Measurements from ENCODE around the gene MAST2. TPM values are rescaled to one million over a fixed set of nuclear protein-coding genes. Genes with fewer than 3 reads are reported as not detected.
A peak's percentile ranks its signal among the peaks of the same experiment; 100 is the strongest.

The MAST2 gene
- polyA plus RNA-seq, 3 donors from 2014 or later: 1.4 to 7.9 (median 7.4) TPM

DNA sequence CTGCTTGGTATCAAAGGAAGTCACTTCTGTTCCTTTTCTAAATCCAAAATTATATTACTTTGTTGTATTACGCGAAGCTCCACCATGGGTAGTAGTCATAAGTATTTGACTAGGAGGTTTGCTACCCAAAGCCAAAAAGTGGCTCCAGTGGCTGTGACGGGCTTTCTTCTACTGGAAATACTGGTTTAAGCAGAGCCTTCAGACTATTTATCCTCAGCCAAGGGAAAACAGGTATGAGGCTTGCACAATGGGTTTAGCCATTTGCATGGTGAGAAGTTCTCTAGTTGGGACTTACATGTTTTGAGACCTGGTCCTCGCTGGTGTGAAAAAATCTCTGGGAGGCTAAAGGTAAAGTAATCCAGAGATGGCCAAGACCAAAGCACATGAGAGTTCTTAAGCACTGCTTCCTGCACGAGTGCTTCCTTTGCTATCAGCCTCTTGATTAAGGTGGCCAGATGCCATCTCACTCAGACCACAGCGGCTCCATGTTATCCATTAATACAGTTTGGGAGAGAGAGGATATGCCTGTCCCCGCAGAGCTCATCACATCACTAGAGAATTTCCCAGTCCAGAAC lies 207.8 kb downstream of the MAST2 start:
- Mint-ChIP-seq H3K36me3 (peaks cover 24 to 45% (median 37%) of the 10 kb centered on the region in 3 donors), H3K27ac (no peak overlapping the region), H3K4me3 (no peak overlapping the region), H3K27me3 (ENCODE audit: low read depth in 3 of 3) (peaks cover 0 to 2% (median 0%) of the 10 kb centered on the region in 3 donors), H3K4me1 (no peaks in the 10 kb centered on the region), H3K9me3 (no peaks in the 10 kb centered on the region)
- no peak for DNase-seq

DNA sequence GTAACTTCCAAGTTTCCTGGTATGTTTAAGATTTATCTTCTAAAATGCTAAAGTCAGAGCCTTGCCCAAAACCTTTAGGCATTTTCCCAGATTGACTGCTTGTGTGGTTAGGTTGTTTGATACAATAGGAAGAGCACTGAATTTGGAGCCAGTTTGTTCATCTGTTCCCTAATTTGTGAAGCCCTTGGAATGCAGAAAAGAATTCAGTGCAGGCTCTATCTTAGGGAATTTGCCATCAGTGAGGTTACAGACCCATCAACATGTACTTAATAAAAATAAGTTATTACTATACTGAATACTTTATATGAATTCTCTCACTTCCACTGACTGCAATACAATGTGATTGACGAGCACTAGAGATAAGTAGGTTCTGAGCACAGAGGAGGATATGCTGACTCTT lies 208.8 kb downstream of the MAST2 start:
- Mint-ChIP-seq H3K4me1 (no peaks in the 10 kb centered on the region), H3K4me3 (no peak overlapping the region), H3K36me3 (peaks cover 21 to 37% (median 30%) of the 10 kb centered on the region in 3 donors), H3K9me3 (no peaks in the 10 kb centered on the region), H3K27me3 (ENCODE audit: low read depth in 3 of 3) (peaks cover 0 to 2% (median 0%) of the 10 kb centered on the region in 3 donors), H3K27ac (no peak overlapping the region)
- no peak for DNase-seq

DNA sequence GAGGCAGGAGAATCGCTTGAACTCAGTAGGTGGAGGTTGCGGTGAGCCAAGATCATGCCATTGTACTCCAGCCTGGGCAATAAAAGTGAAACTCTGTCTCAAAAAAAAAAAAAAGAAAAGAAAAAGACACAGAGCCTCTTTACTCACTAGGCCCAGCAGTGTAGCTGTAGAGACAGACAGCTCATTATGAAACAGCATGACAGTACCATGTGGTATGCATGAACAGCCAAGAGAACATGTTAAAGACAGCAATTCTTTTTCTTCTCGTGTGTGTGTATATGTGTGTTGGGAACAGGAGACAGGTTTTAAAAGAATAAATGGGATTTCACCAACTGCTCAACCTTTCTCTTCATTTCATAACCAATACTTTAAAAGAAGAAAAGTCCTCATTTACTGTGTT lies 210.2 kb downstream of the MAST2 start:
- Mint-ChIP-seq H3K27ac (no peak overlapping the region), H3K27me3 (ENCODE audit: low read depth in 3 of 3) (peaks cover 0 to 2% (median 0%) of the 10 kb centered on the region in 3 donors), H3K4me3 (no peak overlapping the region), H3K36me3 (peaks cover 17 to 25% (median 20%) of the 10 kb centered on the region in 3 donors), H3K9me3 (no peaks in the 10 kb centered on the region), H3K4me1 (no peaks in the 10 kb centered on the region)
- DNase-seq: no peak

DNA sequence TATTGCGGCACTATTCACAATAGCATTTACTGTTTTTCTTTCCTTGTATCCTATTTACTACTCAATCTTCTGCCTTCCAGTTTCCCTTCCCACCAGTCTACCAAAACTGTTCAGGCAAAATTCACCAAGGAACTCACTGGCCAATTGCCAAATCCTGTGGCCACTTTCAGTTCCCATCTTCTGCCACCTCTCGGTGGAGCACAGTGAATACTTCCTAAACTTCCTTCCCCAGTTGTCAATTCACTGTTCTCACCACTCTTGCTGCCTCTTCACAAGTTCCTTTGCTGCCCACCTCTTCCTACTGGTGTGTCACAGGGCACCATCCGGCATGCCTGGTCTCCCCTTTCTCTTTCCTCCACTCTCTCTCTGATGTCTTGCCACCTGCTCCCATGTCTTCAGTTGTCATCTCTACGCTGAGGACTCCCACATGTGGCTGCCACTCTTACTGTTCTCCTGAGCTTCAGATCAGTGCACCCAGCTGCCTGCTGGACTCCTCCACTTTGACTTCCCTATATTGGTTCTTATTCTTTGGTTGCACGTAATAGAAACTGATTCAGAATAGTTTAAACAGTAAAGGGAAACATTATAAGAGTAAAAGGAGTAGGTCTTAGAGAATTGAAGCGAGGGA lies 214.6 kb downstream of the MAST2 start:
- H3K36me3 Mint-ChIP-seq: no peaks in the 10 kb centered on the region
- H3K27ac Mint-ChIP-seq: no peak overlapping the region
- H3K4me1 Mint-ChIP-seq: no peaks in the 10 kb centered on the region
- no peak overlapping the region for H3K4me3 Mint-ChIP-seq
- H3K9me3 Mint-ChIP-seq: no peaks in the 10 kb centered on the region
- no peak for DNase-seq
- no peaks in the 10 kb centered on the region for H3K27me3 Mint-ChIP-seq (ENCODE audit: low read depth in 3 of 3)

DNA sequence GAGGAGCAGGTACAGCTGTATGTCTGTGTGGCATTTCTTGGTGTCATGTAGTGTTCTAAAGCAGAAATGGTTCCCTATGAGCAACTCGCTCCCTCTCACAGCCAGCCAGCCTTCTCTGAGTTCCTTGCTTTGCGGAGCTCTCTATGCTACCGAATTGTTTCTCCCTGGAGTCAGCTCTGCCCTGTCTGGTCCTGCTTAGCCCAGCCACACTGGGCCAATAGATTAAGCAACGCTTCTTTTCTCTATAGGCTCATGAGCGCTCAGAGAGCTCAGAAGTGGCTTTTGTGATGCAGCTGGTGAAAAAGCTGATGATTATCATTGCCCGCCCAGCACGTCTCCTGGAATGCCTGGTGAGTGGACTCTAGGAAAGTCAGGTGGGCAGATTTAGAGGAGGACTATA lies 215.9 kb downstream of the MAST2 start:
- H3K4me3 Mint-ChIP-seq: no peak overlapping the region
- H3K4me1 Mint-ChIP-seq: no peaks in the 10 kb centered on the region
- DNase-seq: no peak
- H3K27ac Mint-ChIP-seq: no peak overlapping the region
- no peaks in the 10 kb centered on the region for H3K27me3 Mint-ChIP-seq (ENCODE audit: low read depth in 3 of 3)
- peaks cover 0 to 5% (median 2%) of the 10 kb centered on the region in 3 donors for H3K36me3 Mint-ChIP-seq
- H3K9me3 Mint-ChIP-seq: no peaks in the 10 kb centered on the region

DNA sequence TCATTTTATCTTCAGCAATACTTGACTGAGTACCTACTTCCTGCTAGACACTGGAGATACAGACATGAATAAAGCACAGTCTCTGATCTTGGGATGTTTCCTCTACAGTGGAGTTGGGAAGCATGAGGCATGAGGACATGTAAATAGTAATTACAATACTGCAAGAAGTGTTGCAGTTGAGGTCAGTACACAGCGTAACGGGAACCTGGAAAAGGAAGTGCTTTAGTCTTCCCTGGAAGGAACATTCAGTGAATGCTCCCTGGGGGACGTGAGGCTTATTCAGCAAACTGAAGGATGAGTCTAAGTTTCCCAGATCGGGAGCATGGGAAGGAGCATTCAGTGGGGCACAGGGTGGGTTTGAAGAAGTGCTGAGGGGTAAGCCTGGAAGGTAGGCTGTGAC lies 216.6 kb downstream of the MAST2 start:
- Mint-ChIP-seq H3K4me1 (no peaks in the 10 kb centered on the region), H3K36me3 (peaks cover 0 to 8% (median 5%) of the 10 kb centered on the region in 3 donors), H3K27me3 (ENCODE audit: low read depth in 3 of 3) (no peaks in the 10 kb centered on the region), H3K4me3 (no peak overlapping the region), H3K27ac (no peak overlapping the region), H3K9me3 (no peaks in the 10 kb centered on the region)
- DNase-seq: no peak

DNA sequence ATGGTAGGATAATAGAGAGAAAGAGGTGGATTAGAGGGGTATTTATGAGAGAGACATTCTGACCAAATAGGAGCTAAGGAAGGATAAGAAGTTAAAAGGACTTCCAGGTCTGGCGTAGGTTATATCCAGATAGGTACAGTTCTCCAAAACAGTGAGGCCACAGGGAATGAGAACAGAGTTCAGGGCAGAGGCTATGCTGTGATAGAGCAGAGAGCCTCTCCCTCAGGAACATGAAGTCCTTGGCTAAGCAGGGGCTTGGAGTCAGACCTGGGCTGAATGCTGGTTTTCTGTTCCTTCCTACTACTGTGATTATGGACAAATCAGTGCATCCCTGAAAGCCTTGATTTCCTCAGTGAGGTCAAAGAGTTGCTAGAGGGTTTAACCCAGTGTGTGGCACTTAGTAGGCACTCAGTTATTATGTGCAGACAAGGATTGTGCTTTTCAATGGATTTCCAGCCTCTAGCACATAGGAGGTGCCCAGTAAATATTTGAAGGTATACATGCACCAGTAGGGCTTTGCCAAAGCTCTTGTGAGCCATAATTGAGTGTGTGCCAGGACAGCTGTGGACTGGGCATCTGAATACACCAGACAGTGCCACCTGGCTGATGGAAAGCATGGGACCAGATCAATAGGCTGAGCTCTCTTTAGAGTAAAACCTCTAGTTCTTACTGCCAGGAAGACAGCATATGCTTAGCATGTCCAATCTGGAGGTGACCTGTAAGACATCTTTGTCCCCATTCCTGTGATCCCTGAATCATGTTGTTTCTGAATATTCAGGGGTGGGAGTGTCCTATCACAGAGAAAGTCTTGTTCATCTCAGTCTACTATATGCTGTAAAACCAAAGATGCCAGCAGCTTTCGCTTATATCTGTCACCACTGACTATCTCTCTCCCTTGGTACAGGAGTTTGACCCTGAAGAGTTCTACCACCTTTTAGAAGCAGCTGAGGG lies 217.9 kb downstream of the MAST2 start:
- H3K36me3 Mint-ChIP-seq: peaks cover 0 to 8% (median 5%) of the 10 kb centered on the region in 3 donors

DNA sequence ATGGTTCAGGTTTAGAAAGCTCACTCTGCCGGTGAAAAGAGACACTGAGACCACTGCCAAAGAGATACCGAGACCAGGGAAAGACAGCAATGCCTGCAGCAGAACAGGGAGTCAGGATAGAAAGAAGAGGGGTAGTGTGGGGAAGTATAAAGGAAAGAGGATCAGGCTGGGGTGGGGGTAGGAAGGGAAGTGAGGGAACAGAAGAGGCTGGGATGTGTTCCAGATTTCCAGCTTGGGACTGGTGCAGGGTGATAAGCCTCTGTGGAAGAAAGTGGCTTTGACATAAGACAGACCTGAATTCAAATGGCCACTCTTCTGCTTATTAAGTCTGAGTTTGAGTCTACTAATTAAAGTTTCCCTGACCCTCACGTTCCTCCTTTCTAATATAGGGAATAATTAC lies 223.1 kb downstream of the MAST2 start:
- Mint-ChIP-seq H3K36me3 (peaks cover 0 to 8% (median 5%) of the 10 kb centered on the region in 3 donors), H3K4me3 (no peak overlapping the region), H3K27me3 (ENCODE audit: low read depth in 3 of 3) (peaks cover 0 to 6% (median 2%) of the 10 kb centered on the region in 3 donors), H3K4me1 (no peaks in the 10 kb centered on the region), H3K27ac (peak overlapping the region in 2 of 6 donors; percentile 20 to 29), H3K9me3 (no peaks in the 10 kb centered on the region)
- no peak for DNase-seq

More for the DNA sequence above, 217.9 kb downstream of the MAST2 start:
- Mint-ChIP-seq H3K27me3 (ENCODE audit: low read depth in 3 of 3) (no peaks in the 10 kb centered on the region), H3K4me1 (no peaks in the 10 kb centered on the region), H3K27ac (no peak overlapping the region), H3K4me3 (no peak overlapping the region), H3K9me3 (no peaks in the 10 kb centered on the region)
- no peak for DNase-seq

DNA sequence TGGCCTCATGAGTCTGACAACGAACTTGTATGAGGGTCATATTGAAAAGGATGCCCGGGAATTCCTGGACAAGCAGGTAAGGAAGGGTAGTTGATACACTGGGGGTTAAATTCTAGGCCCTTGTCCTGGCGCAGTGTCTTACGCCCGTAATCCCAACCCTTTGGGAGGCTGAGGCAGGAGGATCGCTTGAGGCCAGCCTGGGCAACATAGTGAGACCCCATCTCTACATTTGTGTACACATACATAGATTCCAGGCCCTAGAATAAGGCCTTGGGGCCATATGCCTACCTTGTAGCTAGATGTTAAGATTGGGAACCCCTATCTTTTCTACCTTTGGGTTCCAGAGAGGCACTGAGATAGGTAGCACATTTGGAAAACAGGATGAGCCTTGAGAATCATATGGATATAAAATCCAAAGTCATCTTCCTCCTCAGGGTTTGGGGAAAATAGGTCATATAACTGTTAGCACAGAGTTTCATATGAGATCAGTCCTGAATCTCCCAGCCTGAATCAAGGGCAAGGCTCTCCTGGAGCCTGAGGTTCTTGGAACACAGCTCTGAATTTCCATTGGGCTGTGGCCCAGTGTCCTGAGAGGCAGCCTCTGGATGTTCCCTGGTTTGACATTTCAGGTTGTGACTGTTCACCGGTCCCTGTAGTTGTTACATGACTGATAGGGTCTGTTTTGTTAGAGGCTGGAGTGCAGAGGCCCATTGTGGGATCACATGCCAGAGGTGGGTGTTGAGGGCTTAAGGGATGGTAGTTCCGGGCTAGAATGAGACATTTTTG lies 224.6 kb downstream of the MAST2 start:
- no peak overlapping the region for H3K27ac Mint-ChIP-seq
- H3K36me3 Mint-ChIP-seq: peaks cover 0 to 8% (median 5%) of the 10 kb centered on the region in 3 donors
- peaks cover 0 to 6% (median 2%) of the 10 kb centered on the region in 3 donors for H3K27me3 Mint-ChIP-seq (ENCODE audit: low read depth in 3 of 3)
- H3K4me3 Mint-ChIP-seq: no peak overlapping the region
- H3K9me3 Mint-ChIP-seq: no peaks in the 10 kb centered on the region
- no peak for DNase-seq
- no peaks in the 10 kb centered on the region for H3K4me1 Mint-ChIP-seq

DNA sequence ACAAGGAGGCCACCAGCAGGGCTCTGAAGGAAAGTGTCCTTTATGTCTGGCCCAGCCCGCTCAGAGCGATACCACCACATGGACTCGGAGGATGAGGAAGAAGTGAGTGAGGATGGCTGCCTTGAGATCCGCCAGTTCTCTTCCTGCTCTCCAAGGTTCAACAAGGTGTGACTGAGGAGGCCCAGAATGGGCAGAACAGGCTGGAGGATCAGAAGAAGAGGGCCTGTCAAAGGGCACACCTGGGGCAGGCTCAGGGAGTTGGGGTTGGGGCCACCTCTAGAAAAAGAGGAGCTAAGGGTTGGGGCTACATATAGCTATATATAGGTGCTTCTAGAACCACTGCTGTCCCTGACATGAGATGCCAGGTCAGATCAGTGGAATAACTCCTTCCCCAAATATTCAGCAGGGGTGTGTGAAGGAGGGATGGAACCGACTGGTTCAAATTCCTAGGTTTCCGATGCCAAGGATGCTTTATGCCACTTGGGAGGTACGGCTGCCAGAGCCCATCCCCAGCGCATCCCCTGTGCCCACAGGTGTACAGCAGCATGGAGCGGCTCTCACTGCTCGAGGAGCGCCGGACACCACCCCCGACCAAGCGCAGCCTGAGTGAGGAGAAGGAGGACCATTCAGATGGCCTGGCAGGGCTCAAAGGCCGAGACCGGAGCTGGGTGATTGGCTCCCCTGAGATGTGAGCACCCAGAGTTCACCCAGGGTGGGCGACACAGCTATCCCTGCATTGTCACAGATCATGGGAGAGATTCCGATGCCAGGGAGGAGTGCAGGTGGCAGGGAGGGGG lies 226.9 kb downstream of the MAST2 start:
- no peak for DNase-seq
- Mint-ChIP-seq H3K36me3 (no peaks in the 10 kb centered on the region), H3K4me1 (no peaks in the 10 kb centered on the region), H3K27ac (no peak overlapping the region), H3K27me3 (ENCODE audit: low read depth in 3 of 3) (peaks cover 0 to 6% (median 2%) of the 10 kb centered on the region in 3 donors), H3K9me3 (no peaks in the 10 kb centered on the region), H3K4me3 (no peak overlapping the region)

DNA sequence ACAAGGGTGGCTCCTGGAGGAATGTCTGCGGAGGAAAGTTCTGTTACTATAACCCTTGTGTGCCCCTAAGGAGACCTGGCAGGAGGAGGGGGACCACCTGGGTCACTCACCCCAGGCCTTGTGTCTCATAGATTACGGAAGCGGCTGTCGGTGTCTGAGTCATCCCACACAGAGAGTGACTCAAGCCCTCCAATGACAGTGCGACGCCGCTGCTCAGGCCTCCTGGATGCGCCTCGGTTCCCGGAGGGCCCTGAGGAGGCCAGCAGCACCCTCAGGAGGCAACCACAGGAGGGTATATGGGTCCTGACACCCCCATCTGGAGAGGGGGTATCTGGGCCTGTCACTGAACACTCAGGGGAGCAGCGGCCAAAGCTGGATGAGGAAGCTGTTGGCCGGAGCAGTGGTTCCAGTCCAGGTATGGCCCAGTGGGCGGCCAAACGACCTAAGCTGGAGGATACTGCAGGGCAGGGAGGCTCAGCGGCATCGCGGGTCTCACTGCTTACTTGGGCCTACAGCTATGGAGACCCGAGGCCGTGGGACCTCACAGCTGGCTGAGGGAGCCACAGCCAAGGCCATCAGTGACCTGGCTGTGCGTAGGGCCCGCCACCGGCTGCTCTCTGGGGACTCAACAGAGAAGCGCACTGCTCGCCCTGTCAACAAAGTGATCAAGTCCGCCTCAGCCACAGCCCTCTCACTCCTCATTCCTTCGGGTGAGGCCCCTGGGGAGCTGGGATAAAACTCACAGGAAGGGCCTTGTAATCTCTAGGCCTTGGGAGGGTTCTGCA lies 227.7 kb downstream of the MAST2 start:
- Mint-ChIP-seq H3K4me3 (no peak overlapping the region), H3K27ac (no peak overlapping the region), H3K4me1 (no peaks in the 10 kb centered on the region), H3K36me3 (no peaks in the 10 kb centered on the region), H3K9me3 (no peaks in the 10 kb centered on the region), H3K27me3 (ENCODE audit: low read depth in 3 of 3) (peaks cover 0 to 6% (median 2%) of the 10 kb centered on the region in 3 donors)
- DNase-seq: no peak
